K562 (cell line): ENCODE data around the gene DDX5. TPM values are rescaled to one million over a fixed set of nuclear protein-coding genes. Genes with fewer than 3 reads are reported as not detected.

Experiments used
- ATAC-seq: fragments of 200-7000 bp; cut with Tn5 transposase; 3 replicates; pipeline ENCODE4 v1.9.1; 2020; ENCODE audit warnings: moderate library complexity
- BruUV-seq: library from RNA; stranded (reverse); fragments of 400-500 nt; replicated peaks from 2 replicates; lab custom pipeline; 2021; lab: Mats Ljungman, UMichigan
- CTCF ChIA-PET: fragments of 300-600 bp; formaldehyde crosslinking; extraction: SDS; loops from one replicate; lab custom pipeline; 2021; ENCODE audit warnings: low intra/inter-chr PET ratio; lab: Yijun Ruan, JAX
- POLR2A ChIA-PET: fragments of 300-600, 350-650 bp; sonication (Branson Sonifier 250); formaldehyde crosslinking; extraction: SDS; loops from one replicate; lab custom pipeline; 2021; ENCODE audit warnings: antibody characterized with exemption, inconsistent platforms; lab: Yijun Ruan, JAX
- DNase-seq, 4 experiments: peaks; one replicate each; pipeline versions ENCODE4 v3.0.0 to v3.0.0-alpha.2; 2011 to 2018; ENCODE audit warnings: low spot score in 3 of 4, mixed read lengths in 3 of 4; ENCODE audit errors: extremely low read depth in 1 of 4
- FAIRE-seq: peaks from 2 replicates; lab custom pipeline; 2011; peaks lifted over from hg19 to GRCh38; lab: Jason Lieb, UNC
- H2AFZ ChIP-seq: 2 replicates; pipeline ENCODE4 v1.6.0; 2011; ENCODE audit warnings: low read depth, low read length, control low read depth, inconsistent platforms
- H3K27ac ChIP-seq: fragments of 200-600 bp; 3 replicates; pipeline ENCODE4 v1.8.0; 2011; ENCODE audit warnings: low read depth, mild to moderate bottlenecking, control low read depth, inconsistent platforms, low read length, moderate library complexity, mixed read lengths; ENCODE audit errors: extremely low read depth
- H3K27me3 ChIP-seq, 2 experiments: fragments of 300-600 bp in 1 of 2; 2 replicates in 1 of 2; 3 replicates in 1 of 2; pipeline versions ENCODE4 v1.6.0 to v1.8.0; 2011; ENCODE audit warnings: inconsistent platforms in 2 of 2, low read length in 2 of 2, mild to moderate bottlenecking in 1 of 2, mixed read lengths in 1 of 2, moderate library complexity in 1 of 2; ENCODE audit not compliant: control insufficient read depth in 2 of 2, insufficient read depth in 2 of 2
- H3K36me3 ChIP-seq: fragments of 300-600 bp; 3 replicates; pipeline ENCODE4 v1.8.0; 2011; ENCODE audit warnings: mild to moderate bottlenecking, low read length, inconsistent platforms; ENCODE audit not compliant: control insufficient read depth, insufficient read depth
- H3K4me1 ChIP-seq, 2 experiments: fragments of 200-600 bp in 1 of 2; replicated peaks in 1 of 2; 2 replicates in 1 of 2; 3 replicates in 1 of 2; pipeline versions ENCODE4 v1.5.1 to v1.8.0; 2011; ENCODE audit warnings: inconsistent platforms in 2 of 2, low read length in 2 of 2, mild to moderate bottlenecking in 1 of 2, mixed read lengths in 1 of 2, moderate library complexity in 1 of 2; ENCODE audit not compliant: control insufficient read depth in 2 of 2, insufficient read depth in 2 of 2
- H3K4me2 ChIP-seq: 2 replicates; pipeline ENCODE4 v1.6.1; 2011; ENCODE audit warnings: low read length, control low read depth, inconsistent platforms, mixed read lengths; ENCODE audit not compliant: insufficient read depth
- H3K4me3 ChIP-seq: fragments of 200-600 bp; sonication (generic), shearing (Covaris generic); 2 replicates; pipeline ENCODE4 v1.5.1; 2016; ENCODE audit warnings: control low read depth, inconsistent platforms
- H3K79me2 ChIP-seq: fragments of 200-600 bp; 3 replicates; pipeline ENCODE4 v1.8.0; 2011; ENCODE audit warnings: low read length, inconsistent platforms; ENCODE audit not compliant: control insufficient read depth, insufficient read depth
- H3K9ac ChIP-seq, 2 experiments: 2 replicates each; pipeline versions ENCODE4 v1.6.0 to v1.6.1; 2011; ENCODE audit warnings: low read depth in 2 of 2, low read length in 2 of 2, control low read depth in 1 of 2, inconsistent platforms in 1 of 2, mild to moderate bottlenecking in 1 of 2, mixed read lengths in 1 of 2; ENCODE audit not compliant: insufficient read depth in 1 of 2
- H3K9me1 ChIP-seq: one replicate; pipeline ENCODE4 v1.6.0; 2011; ENCODE audit warnings: inconsistent platforms, mild to moderate bottlenecking, low read length, moderate library complexity; ENCODE audit not compliant: control insufficient read depth, insufficient read depth
- H3K9me3 ChIP-seq: replicated peaks from 2 replicates; pipeline ENCODE4 v1.5.1; 2011; ENCODE audit warnings: low read depth, low read length, inconsistent platforms; ENCODE audit not compliant: control insufficient read depth, insufficient read depth
- H4K20me1 ChIP-seq: replicated peaks from 2 replicates; pipeline ENCODE4 v1.6.1; 2011; ENCODE audit warnings: low read length, inconsistent platforms, mixed read lengths; ENCODE audit not compliant: control insufficient read depth, insufficient read depth
- BRF2 ChIP-seq: IDR thresholded peaks from 3 replicates; pipeline ENCODE4 v1.6.1; 2011; ENCODE audit warnings: borderline replicate concordance, mild to moderate bottlenecking; ENCODE audit not compliant: insufficient read length, insufficient read depth
- CREB1 ChIP-seq, 2 experiments: sonication (generic) in 1 of 2; formaldehyde crosslinking in 1 of 2; IDR thresholded peaks; 2 replicates each; pipeline versions ENCODE4 v1.6.1 to v1.8.0; 2012 to 2022; ENCODE audit warnings: inconsistent platforms in 1 of 2, mild to moderate bottlenecking in 1 of 2, missing genetic modification reagents in 1 of 2, moderate library complexity in 1 of 2
- FOXP4 ChIP-seq: sonication (generic); formaldehyde crosslinking; IDR thresholded peaks from 2 replicates; pipeline ENCODE4 v1.8.0; 2022; ENCODE audit warnings: mild to moderate bottlenecking, missing genetic modification reagents, borderline replicate concordance
- POLR2A ChIP-seq: fragments of 450-650 bp; conservative IDR thresholded peaks from 2 replicates; pipeline ENCODE4 v1.6.1; 2016
- SP1 ChIP-seq: sonication (generic); formaldehyde crosslinking; IDR thresholded peaks from 2 replicates; pipeline ENCODE4 v1.8.1; 2022; ENCODE audit warnings: mild to moderate bottlenecking, missing genetic modification reagents
- ZBTB49 ChIP-seq: sonication (generic); formaldehyde crosslinking; IDR thresholded peaks from 2 replicates; pipeline ENCODE4 v1.8.0; 2022; ENCODE audit warnings: missing genetic modification reagents, mild to moderate bottlenecking, borderline replicate concordance
- ZNF23 ChIP-seq: fragments of 250-450 bp; sonication (Bioruptor Pico); IDR thresholded peaks from 2 replicates; pipeline ENCODE4 v1.4.0; 2020; ENCODE audit warnings: mild to moderate bottlenecking
- WGBS: fragments of 100-300 bp; shearing (Covaris generic); methylation state at CpG from one replicate; pipeline ENCODE4 v1.1.6; 2016; ENCODE audit warnings: low coverage, mixed read lengths; ENCODE audit not compliant: insufficient coverage; ENCODE audit errors: missing lambda C conversion rate; 5-methylcytosine and 5-hydroxymethylcytosine counted together
- in situ Hi-C: fragments of 300-500 bp; cut with MboI; formaldehyde crosslinking; loops from 4 replicates; pipeline ENCODE4 v1.15.0; 2018; ENCODE audit warnings: inconsistent platforms, mixed read lengths
- intact Hi-C: fragments of 100-400 bp; cut with micrococcal nuclease; formaldehyde crosslinking; loops from 2 replicates; pipeline ENCODE4 v1.14.2; 2022
- polyA plus RNA-seq, 8 experiments: library from polyadenylated mRNA; depleted of rRNA in 4 of 8; stranded (reverse) in 5 of 8; unstranded in 3 of 8; fragments of >200 nt; fragmentation: Nextera tagmentation in 2 of 8; fragmentation: Illumina TruSeq in 1 of 8; extraction: Ambion mirVana in 2 of 8; extraction: Trizol in 1 of 8; gene quantifications; 2 replicates each; pipeline versions ENCODE4 v1.2.1 to v1.2.3, GENCODE V29; 2011 to 2014; ENCODE audit warnings: inconsistent platforms in 1 of 8, missing spikeins in 1 of 8
- total RNA-seq, 7 experiments: library from RNA; depleted of rRNA in 6 of 7; stranded (reverse); fragments of >200 nt in 6 of 7; fragmentation: Illumina TruSeq in 2 of 7; extraction: Trizol in 2 of 7; gene quantifications; 2 replicates each; pipeline versions ENCODE4 v1.2.1 to v1.2.3, GENCODE V29; 2011 to 2021; ENCODE audit warnings: low replicate concordance in 1 of 7

Gene DDX5
- total and polyA plus RNA-seq, 9 of the 15 experiments (the other 6 are each of a cell fraction or from before 2014, with no cell fraction given) = 306 to 1,639 (median 604) TPM

GRCh38 chr17:64500862-64501765, 5.0 kb downstream of the DDX5 start (continued):
- TF ChIP-seq CREB1 (IDR thresholded peaks at IDR 0.05) (no peak), CREB1 (CRISPR knock-in tag; IDR thresholded peaks at IDR 0.05) (0 out of 2 replicates have a peak, but pooled peaks have one; percentile 6), ZNF23 (CRISPR knock-in tag) (no peak)

- Histone ChIP-seq H3K9me3 (no peaks in the 10 kb centered on the region), H3K27ac (no peak overlapping the region), H3K4me3 (no peak overlapping the region), H2AFZ (no peak overlapping the region), H3K4me1 (peaks cover 9 to 12% of the 10 kb centered on the region in 2 experiments; a peak in 3 of 5 replicates), H4K20me1 (peaks cover 17% of the 10 kb centered on the region), H3K9ac (no peak overlapping the region), H3K4me2 (no peak overlapping the region), H3K79me2 (peaks cover 70% of the 10 kb centered on the region), H3K9me1 (no peaks in the 10 kb centered on the region), H3K36me3 (peaks cover 79% of the 10 kb centered on the region), H3K27me3 (no peaks in the 10 kb centered on the region)
- peak; percentile 67; the same call in 1 of the 2 replicates for TF ChIP-seq ZBTB49 (CRISPR knock-in tag)
- TF ChIP-seq SP1 (CRISPR knock-in tag) = peak; percentile 10; the same call in 1 of the 2 replicates
- TF ChIP-seq BRF2 = no peak
- TF ChIP-seq FOXP4 (CRISPR knock-in tag) = 0 out of 2 replicates have a peak, but pooled peaks have one; percentile 12
- TF ChIP-seq POLR2A = peak; percentile 23; the same call in 1 of the 2 replicates
- POLR2A ChIA-PET = interaction anchor here (0.6 to 6.8 kb wide), 7 partner anchors 20 to 641 kb away, joined by 3 to 59 read pairs (median 3); no protein-coding TSS in a partner anchor
- no peak for FAIRE-seq
- CTCF ChIA-PET = no interaction called here
- ATAC-seq = no peak
- in situ Hi-C loops = no loop called here
- intact Hi-C loops = loop anchor here (10.0 kb wide), 1 partner anchor 234 kb away; no protein-coding TSS in a partner anchor
- no TSS peak for BruUV-seq
- no peak for DNase-seq
- 89% methylated on average over 8 of the region's 8 CpGs for WGBS
Observed at GRCh38 chr17:64500487-64500859, 5.6 kb downstream of the DDX5 start.
